Prostate gland (tissue), 2 donors: ENCODE measurements around the gene PERP. TPM values are rescaled to one million over a fixed set of nuclear protein-coding genes. Genes with fewer than 3 reads are reported as not detected.

Experiments used
- DNase-seq: peaks from one replicate; pipeline ENCODE4 v3.0.0-alpha.2; 2019; ENCODE audit warnings: low spot score
- H3K27ac ChIP-seq, 2 donors: fragments of 200-600 bp; sonication (generic); 2 replicates each; pipeline ENCODE4 v1.5.1; 2017 to 2019
- H3K27me3 ChIP-seq: fragments of 200-600 bp; sonication (generic); replicated peaks from 2 replicates; pipeline ENCODE4 v1.5.1; 2019; ENCODE audit not compliant: insufficient read depth
- H3K36me3 ChIP-seq, 2 donors: fragments of 200-600 bp; sonication (generic); 1 replicate in 1 of 2; 2 replicates in 1 of 2; pipeline versions ENCODE4 v1.5.1 to v1.8.1; 2017 to 2019
- H3K4me1 ChIP-seq: fragments of 200-600 bp; sonication (generic); replicated peaks from 2 replicates; pipeline ENCODE4 v1.5.1; 2019
- H3K4me3 ChIP-seq, 2 donors: fragments of 200-600 bp; sonication (generic); 2 replicates each; pipeline ENCODE4 v1.5.1; 2017 to 2019
- H3K9me3 ChIP-seq: fragments of 200-600 bp; sonication (generic); 2 replicates; pipeline ENCODE4 v1.5.1; 2017
- CTCF ChIP-seq, 4 experiments: fragments of 200-600 bp in 2 of 4; fragments of 450-650 bp in 2 of 4; sonication (generic) in 2 of 4; IDR thresholded peaks; 1 replicate in 3 of 4; 2 replicates in 1 of 4; pipeline ENCODE4 v1.5.1; 2016 to 2019; ENCODE audit warnings: antibody characterized with exemption in 4 of 4, mild to moderate bottlenecking in 2 of 4, moderate library complexity in 2 of 4
- POLR2A ChIP-seq: fragments of 450-650 bp; IDR thresholded peaks from one replicate; pipeline ENCODE4 v1.6.1; 2016; ENCODE audit warnings: antibody characterized with exemption, mild to moderate bottlenecking
- POLR2AphosphoS5 ChIP-seq: sonication (generic); formaldehyde crosslinking; IDR thresholded peaks from one replicate; pipeline ENCODE4 v1.6.1; 2017; ENCODE audit warnings: antibody characterized with exemption
- WGBS: methylation state at CpG from one replicate; pipeline ENCODE4 v1.1.5; 2018; 5-methylcytosine and 5-hydroxymethylcytosine counted together
- intact Hi-C: fragments of 100-400 bp; cut with DNase I; formaldehyde crosslinking; loops from one replicate; pipeline ENCODE4 v1.14.2; 2022
- total RNA-seq, 2 donors: library from RNA; depleted of rRNA; stranded (reverse); fragments of >200 nt; gene quantifications; one replicate each; pipeline ENCODE4 v1.1.0, GENCODE V29; 2016

Gene PERP
- total RNA-seq, 2 donors from 2014 or later = 64.4 to 149 TPM

- TF ChIP-seq POLR2A = no peak
- TF ChIP-seq CTCF (IDR thresholded peaks at IDR 0.05) = no peak
- no peak for TF ChIP-seq POLR2AphosphoS5
- Histone ChIP-seq H3K4me1 (no peaks in the 10 kb centered on the region), H3K27ac (no peak overlapping the region), H3K4me3 (no peak overlapping the region), H3K27me3 (no peaks in the 10 kb centered on the region), H3K36me3 (no peaks in the 10 kb centered on the region), H3K9me3 (no peaks in the 10 kb centered on the region)
- intact Hi-C loops = loop anchor here (5.0 to 10.0 kb wide), 5 partner anchors 170 to 647 kb away; partner anchors contain the start of gene HEBP2
- WGBS = 91% methylated on average over 8 of the region's 8 CpGs
- DNase-seq = no peak
These were observed 10.2 kb upstream of the PERP start for GRCh38 chr6:138117376-138117914.

GRCh38 chr6:138116661-138116999 lies 9.4 kb upstream of the PERP start:
- no peaks in the 10 kb centered on the region for H3K9me3 ChIP-seq
- no peak for DNase-seq
- no peak overlapping the region for H3K4me3 ChIP-seq
- TF ChIP-seq CTCF (IDR thresholded peaks at IDR 0.05) (no peak), POLR2A (no peak), POLR2AphosphoS5 (no peak)
- intact Hi-C loops = loop anchor here (5.0 to 10.0 kb wide), 5 partner anchors 171 to 648 kb away; partner anchors contain the start of gene HEBP2
- H3K4me1 ChIP-seq = no peaks in the 10 kb centered on the region
- no peaks in the 10 kb centered on the region for H3K36me3 ChIP-seq
- no peak overlapping the region for H3K27ac ChIP-seq
- no peaks in the 10 kb centered on the region for H3K27me3 ChIP-seq
- WGBS = 62% methylated on average over 3 of the region's 3 CpGs

- H3K36me3 ChIP-seq = no peaks in the 10 kb centered on the region
- H3K4me1 ChIP-seq = no peaks in the 10 kb centered on the region
- DNase-seq = peak; percentile 57
- intact Hi-C loops = loop anchor here (5.0 to 10.0 kb wide), 5 partner anchors 171 to 649 kb away; partner anchors contain the start of gene HEBP2
- H3K27ac ChIP-seq = no peak overlapping the region
- TF ChIP-seq POLR2A (no peak), CTCF (IDR thresholded peaks at IDR 0.05) (peak; percentile 62 to 89 (median 81)), POLR2AphosphoS5 (peak; percentile 66)
- WGBS = 20% methylated on average over 13 of the region's 13 CpGs
- H3K9me3 ChIP-seq = no peaks in the 10 kb centered on the region
- H3K4me3 ChIP-seq = no peak overlapping the region
- no peaks in the 10 kb centered on the region for H3K27me3 ChIP-seq
These were observed 8.8 kb upstream of the PERP start for GRCh38 chr6:138115877-138116660.

- WGBS = 58% methylated on average over 7 of the region's 7 CpGs
- intact Hi-C loops = loop anchor here (5.0 to 10.0 kb wide), 5 partner anchors 172 to 650 kb away; partner anchors contain the start of gene HEBP2
- TF ChIP-seq POLR2AphosphoS5 = no peak
- no peak for TF ChIP-seq POLR2A
- TF ChIP-seq CTCF (IDR thresholded peaks at IDR 0.05) = no peak
These were observed 8.0 kb upstream of the PERP start for GRCh38 chr6:138115201-138115600.

More at GRCh38 chr6:138115201-138115600, 8.0 kb upstream of the PERP start:
- no peak for DNase-seq
- Histone ChIP-seq H3K4me1 (no peaks in the 10 kb centered on the region), H3K36me3 (no peaks in the 10 kb centered on the region), H3K9me3 (no peaks in the 10 kb centered on the region), H3K27me3 (no peaks in the 10 kb centered on the region), H3K4me3 (no peak overlapping the region), H3K27ac (no peak overlapping the region)
